Endothelial cell of umbilical vein (primary cell): ENCODE results near the gene KRTAP1-3. TPM values are rescaled to one million over a fixed set of nuclear protein-coding genes. Genes with fewer than 3 reads are reported as not detected.

Experiments
- BruUV-seq: library from RNA; stranded (reverse); fragments of 400-500 nt; replicated peaks from 2 replicates; lab custom pipeline; 2021; lab: Mats Ljungman, UMichigan
- CTCF ChIA-PET: fragments of 300-600, 350-600 bp; sonication (Branson Sonifier 250); formaldehyde crosslinking; loops from one replicate; lab custom pipeline; 2021; ENCODE audit warnings: antibody characterized with exemption, inconsistent platforms; lab: Charles Lee
- POLR2A ChIA-PET: fragments of 300-600, 350-600 bp; sonication (Branson Sonifier 250); formaldehyde crosslinking; loops from one replicate; lab custom pipeline; 2021; ENCODE audit warnings: antibody characterized with exemption, inconsistent platforms; lab: Charles Lee
- DNase-seq: peaks from one replicate; pipeline ENCODE4 v3.0.0-alpha.2; 2011; ENCODE audit warnings: low read depth, low spot score
- FAIRE-seq: peaks from 2 replicates; lab custom pipeline; 2011; peaks lifted over from hg19 to GRCh38; lab: Jason Lieb, UNC
- H2AFZ ChIP-seq: 2 replicates; pipeline ENCODE4 v1.6.0; 2012; ENCODE audit warnings: low read depth, low read length, control low read depth, inconsistent platforms
- H3K27ac ChIP-seq: 2 replicates; pipeline ENCODE4 v1.5.1; 2011; ENCODE audit warnings: low read depth, mild to moderate bottlenecking, control low read depth, low read length, moderate library complexity; ENCODE audit not compliant: insufficient read depth
- H3K27me3 ChIP-seq, 2 experiments: 2 replicates each; pipeline versions ENCODE4 v1.6.0 to v1.6.1; 2011; ENCODE audit warnings: low read length in 2 of 2, mixed read lengths in 1 of 2; ENCODE audit not compliant: control insufficient read depth in 2 of 2, insufficient read depth in 2 of 2
- H3K36me3 ChIP-seq, 2 experiments: 2 replicates in 1 of 2; 3 replicates in 1 of 2; pipeline ENCODE4 v1.5.1; 2011; ENCODE audit warnings: low read length in 2 of 2, mild to moderate bottlenecking in 1 of 2, moderate library complexity in 1 of 2; ENCODE audit not compliant: control insufficient read depth in 2 of 2, insufficient read depth in 2 of 2; ENCODE audit errors: extremely low read depth in 1 of 2
- H3K4me1 ChIP-seq: 3 replicates; pipeline ENCODE4 v1.5.1; 2011; ENCODE audit warnings: mild to moderate bottlenecking, low read length; ENCODE audit not compliant: control insufficient read depth, insufficient read depth; ENCODE audit errors: extremely low read depth
- H3K4me2 ChIP-seq: 2 replicates; pipeline ENCODE4 v1.6.1; 2011; ENCODE audit warnings: low read length, control low read depth, mixed read lengths; ENCODE audit not compliant: insufficient read depth
- H3K4me3 ChIP-seq, 3 experiments: fragments of 200-600 bp in 1 of 3; sonication (generic), shearing (Covaris generic) in 1 of 3; replicated peaks in 1 of 3; 2 replicates each; pipeline ENCODE4 v1.5.1; 2011 to 2016; ENCODE audit warnings: control low read depth in 3 of 3, low read length in 3 of 3, mild to moderate bottlenecking in 2 of 3, inconsistent platforms in 1 of 3, low read depth in 1 of 3, moderate library complexity in 1 of 3; ENCODE audit not compliant: insufficient read depth in 1 of 3
- H3K79me2 ChIP-seq: 2 replicates; pipeline ENCODE4 v1.6.0; 2012; ENCODE audit warnings: low read length, inconsistent platforms; ENCODE audit not compliant: control insufficient read depth, insufficient read depth
- H3K9ac ChIP-seq: replicated peaks from 2 replicates; pipeline ENCODE3; 2011; ENCODE audit warnings: low read length, control low read depth; ENCODE audit not compliant: insufficient read depth; ENCODE audit errors: extremely low read depth
- H3K9me1 ChIP-seq: replicated peaks from 3 replicates; pipeline ENCODE4 v1.6.0; 2011; ENCODE audit warnings: mild to moderate bottlenecking, low read length; ENCODE audit not compliant: control insufficient read depth, insufficient read depth; ENCODE audit errors: extremely low read depth
- H3K9me3 ChIP-seq: replicated peaks from 2 replicates; pipeline ENCODE4 v1.5.1; 2012; ENCODE audit warnings: low read length, inconsistent platforms; ENCODE audit not compliant: control insufficient read depth, insufficient read depth
- H4K20me1 ChIP-seq: replicated peaks from 2 replicates; pipeline ENCODE3; 2011; ENCODE audit warnings: mild to moderate bottlenecking, low read length; ENCODE audit not compliant: control insufficient read depth, insufficient read depth; ENCODE audit errors: extremely low read depth
- EZH2 ChIP-seq: IDR thresholded peaks from 2 replicates; pipeline ENCODE4 v1.6.1; 2012; ENCODE audit warnings: borderline replicate concordance, low read depth, mild to moderate bottlenecking, moderate library complexity, low read length, inconsistent platforms; ENCODE audit not compliant: severe bottlenecking
- FOS ChIP-seq: IDR thresholded peaks from 2 replicates; pipeline ENCODE4 v1.6.1; 2011; ENCODE audit warnings: mild to moderate bottlenecking, low read length, moderate library complexity, borderline replicate concordance; ENCODE audit not compliant: insufficient read depth
- GATA2 ChIP-seq: IDR thresholded peaks from 2 replicates; pipeline ENCODE4 v1.7.0; 2011; ENCODE audit warnings: low read depth, mild to moderate bottlenecking, moderate library complexity, mixed read lengths, low read length; ENCODE audit not compliant: insufficient read length, insufficient read depth
- JUN ChIP-seq: IDR thresholded peaks from 2 replicates; pipeline ENCODE4 v1.6.1; 2011; ENCODE audit warnings: borderline replicate concordance, low read depth; ENCODE audit not compliant: insufficient read length, insufficient read depth
- MYC ChIP-seq: IDR thresholded peaks from one replicate; pipeline ENCODE4 v1.6.1; 2011; ENCODE audit warnings: mild to moderate bottlenecking, low read depth, low read length
- POLR2A ChIP-seq: IDR thresholded peaks from 2 replicates; pipeline ENCODE4 v1.6.1; 2012; ENCODE audit warnings: low read depth, mild to moderate bottlenecking, control low read depth, low read length
- POLR2AphosphoS5 ChIP-seq: IDR thresholded peaks from 2 replicates; pipeline ENCODE4 v1.6.1; 2012; ENCODE audit warnings: low read depth, mild to moderate bottlenecking, control low read depth, low read length, moderate library complexity; ENCODE audit not compliant: insufficient read depth
- dilution Hi-C: fragments of 300-500 bp; cut with MboI; formaldehyde crosslinking; loops from one replicate; pipeline ENCODE4 v1.15.0; 2019; ENCODE audit warnings: low sequenced_read_pairs; ENCODE audit not compliant: extremely low pct_ligation_motif_present
- intact Hi-C: fragments of 100-400 bp; cut with micrococcal nuclease; formaldehyde crosslinking; loops from one replicate; pipeline ENCODE4 v1.10.0; 2022
- polyA plus RNA-seq, 4 experiments: library from polyadenylated mRNA; depleted of rRNA in 3 of 4; stranded (reverse) in 3 of 4; unstranded in 1 of 4; fragments of >200 nt; gene quantifications; 2 replicates each; pipeline versions ENCODE4 v1.2.1 to v1.2.3, GENCODE V29; 2011 to 2012; ENCODE audit warnings: missing spikeins in 1 of 4
- total RNA-seq: library from RNA; stranded (reverse); gene quantifications from 2 replicates; pipeline ENCODE4 v1.2.3, GENCODE V29; 2021
- TF ChIP-seq, protein P1 (sequence below), 2 donors: IDR thresholded peaks; 1 replicate in 1 of 2; 2 replicates in 1 of 2; pipeline ENCODE4 v1.5.1; 2011; ENCODE audit warnings: low read length in 2 of 2, mild to moderate bottlenecking in 2 of 2, moderate library complexity in 2 of 2, control low read depth in 1 of 2, inconsistent platforms in 1 of 2, low read depth in 1 of 2; ENCODE audit not compliant: insufficient read depth in 1 of 2; ENCODE audit errors: extremely low read depth in 1 of 2
- TF ChIP-seq, protein P2 (sequence below): IDR thresholded peaks from 2 replicates; pipeline ENCODE4 v1.6.1; 2011; ENCODE audit not compliant: insufficient read depth, insufficient read length

The KRTAP1-3 gene
- total and polyA plus RNA-seq, 2 donors (not counting 3 experiments of a cell fraction or from before 2014, with no cell fraction given): not detected

DNA sequence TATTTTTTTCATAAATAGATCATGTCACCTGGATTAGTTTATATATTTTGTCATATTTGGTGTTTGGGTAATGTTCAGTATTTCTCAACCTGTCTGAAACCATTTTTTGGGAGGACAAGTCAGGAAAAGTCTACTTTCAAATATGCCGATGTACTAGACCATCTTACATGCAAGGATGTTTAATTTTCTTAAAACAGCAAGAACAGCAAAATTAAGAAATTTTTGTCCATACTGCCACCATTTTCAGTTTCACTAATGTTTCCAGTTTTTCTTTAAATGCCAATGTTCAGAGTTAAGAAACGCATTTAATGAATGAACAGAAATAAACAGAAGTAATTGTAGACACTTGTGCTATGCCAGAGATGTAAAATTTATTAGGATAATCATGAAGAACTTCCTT is 41.6 kb downstream of the KRTAP1-3 start:
- H3K36me3 ChIP-seq: no peaks in the 10 kb centered on the region
- H3K4me2 ChIP-seq: no peak overlapping the region
- H3K9me1 ChIP-seq: no peaks in the 10 kb centered on the region
- H2AFZ ChIP-seq: no peak overlapping the region
- intact Hi-C loops (no loop called here), dilution Hi-C loops (no loop called here)
- no peaks in the 10 kb centered on the region for H3K4me1 ChIP-seq
- no peaks in the 10 kb centered on the region for H3K79me2 ChIP-seq
- ChIA-PET POLR2A (no interaction called here), CTCF (interaction anchor here (1.4 kb wide), 1 partner anchor 30 kb away, joined by 3 read pairs; no protein-coding TSS in a partner anchor)
- no peak for TF ChIP-seq JUN
- TF ChIP-seq MYC: no peak
- TF ChIP-seq, protein P1, sequence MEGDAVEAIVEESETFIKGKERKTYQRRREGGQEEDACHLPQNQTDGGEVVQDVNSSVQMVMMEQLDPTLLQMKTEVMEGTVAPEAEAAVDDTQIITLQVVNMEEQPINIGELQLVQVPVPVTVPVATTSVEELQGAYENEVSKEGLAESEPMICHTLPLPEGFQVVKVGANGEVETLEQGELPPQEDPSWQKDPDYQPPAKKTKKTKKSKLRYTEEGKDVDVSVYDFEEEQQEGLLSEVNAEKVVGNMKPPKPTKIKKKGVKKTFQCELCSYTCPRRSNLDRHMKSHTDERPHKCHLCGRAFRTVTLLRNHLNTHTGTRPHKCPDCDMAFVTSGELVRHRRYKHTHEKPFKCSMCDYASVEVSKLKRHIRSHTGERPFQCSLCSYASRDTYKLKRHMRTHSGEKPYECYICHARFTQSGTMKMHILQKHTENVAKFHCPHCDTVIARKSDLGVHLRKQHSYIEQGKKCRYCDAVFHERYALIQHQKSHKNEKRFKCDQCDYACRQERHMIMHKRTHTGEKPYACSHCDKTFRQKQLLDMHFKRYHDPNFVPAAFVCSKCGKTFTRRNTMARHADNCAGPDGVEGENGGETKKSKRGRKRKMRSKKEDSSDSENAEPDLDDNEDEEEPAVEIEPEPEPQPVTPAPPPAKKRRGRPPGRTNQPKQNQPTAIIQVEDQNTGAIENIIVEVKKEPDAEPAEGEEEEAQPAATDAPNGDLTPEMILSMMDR (IDR thresholded peaks at IDR 0.05; ENCODE audit: extremely low read depth in 1 of 2, insufficient read depth in 1 of 2, low read depth in 1 of 2, low read length in 2 of 2): no peak
- TF ChIP-seq POLR2A: no peak
- no peak for TF ChIP-seq GATA2
- no peak for TF ChIP-seq POLR2AphosphoS5
- no peak for TF ChIP-seq EZH2
- TF ChIP-seq, protein P2, sequence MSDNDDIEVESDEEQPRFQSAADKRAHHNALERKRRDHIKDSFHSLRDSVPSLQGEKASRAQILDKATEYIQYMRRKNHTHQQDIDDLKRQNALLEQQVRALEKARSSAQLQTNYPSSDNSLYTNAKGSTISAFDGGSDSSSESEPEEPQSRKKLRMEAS: no peak
- no peak for TF ChIP-seq FOS
- no peak overlapping the region for H3K4me3 ChIP-seq
- peaks cover 2 to 3% of the 10 kb centered on the region in 2 experiments for H3K27me3 ChIP-seq
- no peaks in the 10 kb centered on the region for H3K9me3 ChIP-seq
- no TSS peak for BruUV-seq
- no peak for FAIRE-seq
- DNase-seq: no peak
- H4K20me1 ChIP-seq: no peaks in the 10 kb centered on the region
- H3K9ac ChIP-seq: no peak overlapping the region
- no peak overlapping the region for H3K27ac ChIP-seq
